Stimulated activated naive CD8-positive, alpha-beta T cell treated with anti-CD3 and anti-CD28 coated beads, Interleukin-15, Interleukin-2, amounts not matched to agents 100 U/mL and 50 U/mL, for 24 hours (primary cell): Measurements from ENCODE around the gene EXT2.

Experiments
- ATAC-seq: fragments of 150-1000 bp; cut with Tn5 transposase; one replicate; pipeline ENCODE4 v1.10.0; 2021
- DNase-seq: peaks from one replicate; pipeline ENCODE4 v3.0.0; 2021

The EXT2 gene

DNA sequence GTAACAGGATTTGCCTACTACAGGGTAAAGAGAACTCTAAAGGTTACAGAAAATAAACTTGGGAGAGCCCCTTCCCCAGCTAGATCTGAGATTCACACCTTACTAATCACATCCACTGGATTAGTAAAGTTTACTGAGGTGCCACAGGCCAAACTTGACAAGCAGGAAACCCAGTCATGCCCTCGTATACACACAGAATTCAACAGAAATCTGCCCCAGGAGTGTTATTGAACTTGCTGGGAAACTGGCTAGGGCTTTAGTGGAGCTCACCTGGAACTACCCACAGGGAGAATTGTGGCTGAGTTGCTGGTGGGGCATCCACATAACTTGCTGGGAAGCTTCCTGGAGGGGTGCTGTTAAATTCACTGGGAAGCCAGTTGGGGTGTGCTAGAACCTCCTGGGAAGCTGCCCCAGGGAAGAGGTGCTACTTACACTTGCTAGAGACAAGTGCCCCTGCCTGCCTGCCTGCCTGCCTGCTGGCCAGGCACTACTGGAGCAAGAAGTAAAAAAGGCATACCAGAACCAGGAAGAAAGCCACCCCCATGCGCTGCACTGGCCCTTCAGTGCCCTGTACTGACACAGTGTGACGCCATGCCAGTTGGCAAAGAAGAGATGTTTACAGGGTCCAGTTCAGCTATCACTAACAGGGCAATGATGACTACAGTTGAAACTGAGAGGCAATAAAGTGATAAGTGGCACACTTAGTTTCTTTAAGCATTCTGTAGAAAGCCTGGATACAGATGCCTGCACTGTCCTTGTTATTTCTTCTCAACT, 108.0 kb downstream of the EXT2 start:
- no peak for ATAC-seq
- DNase-seq, result no peak

- ATAC-seq (no peak), DNase-seq (no peak)
Measured at GRCh38 chr11:44205352-44205751, 109.9 kb downstream of the EXT2 start.

GRCh38 chr11:44205836-44206235, 110.4 kb downstream of the EXT2 start:
- ATAC-seq, result no peak
- no peak for DNase-seq

- no peak for DNase-seq
- ATAC-seq, result no peak
Measured at GRCh38 chr11:44207292-44207691, 111.8 kb downstream of the EXT2 start.

DNA sequence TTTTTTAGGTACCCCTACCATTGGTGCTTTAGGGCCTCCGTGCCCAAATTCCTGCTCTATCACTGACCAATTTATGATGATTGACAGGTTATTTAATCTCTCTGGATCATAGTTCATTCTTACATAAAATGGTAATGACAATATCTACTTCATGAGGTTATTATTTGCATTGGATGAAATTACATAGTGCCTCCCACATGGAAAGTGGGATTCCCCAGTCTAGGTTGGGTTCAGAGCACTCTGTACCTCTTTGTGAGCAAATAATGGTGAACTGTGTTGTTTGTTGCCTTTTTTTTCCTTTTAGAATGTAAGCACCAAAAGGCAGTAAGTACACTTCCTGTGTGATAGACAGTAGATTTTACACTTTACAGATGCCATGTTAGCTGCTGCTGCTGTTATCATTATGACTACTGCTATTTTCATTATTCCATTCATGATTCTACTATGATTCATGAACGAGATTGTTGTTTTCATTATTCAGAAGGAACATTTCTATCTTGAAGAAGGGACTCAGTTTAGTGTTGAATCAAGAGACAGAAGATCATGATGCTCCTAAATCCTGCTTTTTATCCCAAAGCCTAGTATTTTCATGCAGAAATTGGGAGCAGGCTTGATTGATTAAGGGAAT, 113.6 kb downstream of the EXT2 start:
- ATAC-seq, result no peak
- no peak for DNase-seq

DNA sequence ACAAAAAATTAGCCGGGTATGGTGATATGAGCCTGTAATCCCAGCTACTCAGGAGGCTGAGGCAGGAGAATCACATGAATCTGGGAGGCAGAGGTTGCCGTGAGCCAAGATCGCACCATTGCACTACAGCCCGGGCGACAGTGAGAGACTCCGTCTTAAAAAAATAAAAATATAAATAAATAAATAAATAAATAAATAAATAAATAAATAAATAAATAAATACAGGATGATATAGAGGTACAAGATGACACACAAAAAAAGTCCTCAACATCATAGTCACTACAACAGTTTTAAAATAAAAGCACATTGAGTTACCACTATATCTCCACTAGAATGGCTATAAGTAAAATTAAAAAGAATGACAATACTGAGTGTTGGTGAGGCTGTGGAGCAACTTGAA, 116.7 kb downstream of the EXT2 start:
- DNase-seq (no peak), ATAC-seq (no peak)

GRCh38 chr11:44213148-44213547, 117.7 kb downstream of the EXT2 start:
- ATAC-seq, result no peak
- no peak for DNase-seq

- DNase-seq, result no peak
- no peak for ATAC-seq
Measured at GRCh38 chr11:44217432-44217831, 122.0 kb downstream of the EXT2 start.

- DNase-seq (no peak), ATAC-seq (no peak)
Measured at GRCh38 chr11:44219830-44220796, 124.6 kb downstream of the EXT2 start.

DNA sequence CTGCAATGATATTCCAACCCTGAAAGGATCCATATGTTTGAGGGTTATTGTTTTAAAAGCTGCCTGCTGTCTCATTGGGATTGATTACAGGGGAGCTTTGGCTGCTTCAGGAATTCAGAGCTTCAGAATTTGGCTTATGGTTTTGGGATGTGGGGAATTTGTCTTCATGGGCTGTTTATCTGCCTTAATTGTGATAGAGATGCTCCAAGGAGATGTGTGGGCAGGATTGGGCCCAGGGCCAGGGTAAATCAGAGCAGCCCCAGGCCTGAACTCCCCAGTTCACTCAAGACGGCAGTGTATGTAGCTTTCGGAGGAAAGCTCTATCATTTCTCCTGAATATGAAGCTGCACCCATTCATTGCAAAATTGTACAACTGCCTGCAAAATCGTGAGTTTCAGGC, 126.0 kb downstream of the EXT2 start:
- ATAC-seq, result no peak

DNA sequence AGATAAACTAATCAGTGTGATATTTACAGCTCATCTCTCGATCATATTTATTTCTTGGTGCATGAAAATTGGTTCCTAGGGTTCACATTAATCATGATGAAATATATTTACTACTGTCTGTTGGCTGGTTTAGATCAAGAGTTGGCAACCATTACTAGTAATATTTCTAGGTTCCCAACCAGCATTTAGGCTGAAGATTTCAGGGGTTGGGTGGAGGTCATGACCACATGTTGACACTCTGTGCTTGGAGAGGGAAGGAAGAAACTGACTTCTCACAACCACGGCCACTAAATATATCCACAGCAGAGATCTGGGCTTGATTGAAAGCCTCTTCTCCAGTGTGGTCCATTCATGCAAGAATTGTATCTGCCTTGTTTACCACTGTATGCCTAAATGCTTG, 126.5 kb downstream of the EXT2 start:
- ATAC-seq (no peak), DNase-seq (no peak)

More for the DNA sequence above, 126.0 kb downstream of the EXT2 start:
- no peak for DNase-seq

DNA sequence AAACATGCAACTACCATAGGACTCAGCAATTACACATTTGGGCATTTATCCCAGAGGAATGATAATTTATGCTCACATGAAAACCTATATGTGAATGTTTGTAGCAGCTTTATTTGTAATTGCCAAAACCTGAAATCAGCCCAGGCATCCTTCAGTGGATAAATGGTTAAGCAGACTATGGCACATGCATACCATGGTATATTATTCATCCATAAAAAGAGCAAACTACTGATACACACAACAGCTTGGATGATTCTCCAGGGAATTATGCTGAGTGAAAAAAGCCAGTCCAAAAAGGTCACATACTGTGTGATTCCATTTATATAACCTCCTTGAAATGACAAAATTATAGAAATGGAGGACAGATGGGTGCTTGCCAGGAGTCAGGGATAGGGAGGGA, 127.8 kb downstream of the EXT2 start:
- ATAC-seq (no peak), DNase-seq (no peak)

- DNase-seq (no peak), ATAC-seq (no peak)
Measured at GRCh38 chr11:44224867-44225501, 129.5 kb downstream of the EXT2 start.

DNA sequence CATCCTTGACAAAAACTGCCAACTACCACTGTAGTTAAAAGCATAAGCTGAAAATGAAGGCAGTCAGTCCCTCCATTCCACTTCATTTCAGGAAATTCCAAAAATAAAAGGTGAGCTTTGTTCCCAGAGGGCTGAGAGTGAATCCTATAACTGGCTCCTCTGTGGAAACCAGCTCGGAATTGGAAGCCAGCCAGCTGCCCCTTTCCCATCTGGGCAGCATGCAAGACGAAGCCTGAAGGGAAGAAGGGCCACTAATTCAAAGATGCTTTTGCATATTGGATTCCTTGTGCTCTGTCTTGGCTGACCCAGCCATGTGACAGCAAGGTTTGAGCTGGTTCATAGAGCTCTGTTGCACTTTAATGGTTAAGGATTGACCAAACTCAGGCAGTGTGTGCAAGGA, 131.0 kb downstream of the EXT2 start:
- DNase-seq (no peak), ATAC-seq (no peak)

DNA sequence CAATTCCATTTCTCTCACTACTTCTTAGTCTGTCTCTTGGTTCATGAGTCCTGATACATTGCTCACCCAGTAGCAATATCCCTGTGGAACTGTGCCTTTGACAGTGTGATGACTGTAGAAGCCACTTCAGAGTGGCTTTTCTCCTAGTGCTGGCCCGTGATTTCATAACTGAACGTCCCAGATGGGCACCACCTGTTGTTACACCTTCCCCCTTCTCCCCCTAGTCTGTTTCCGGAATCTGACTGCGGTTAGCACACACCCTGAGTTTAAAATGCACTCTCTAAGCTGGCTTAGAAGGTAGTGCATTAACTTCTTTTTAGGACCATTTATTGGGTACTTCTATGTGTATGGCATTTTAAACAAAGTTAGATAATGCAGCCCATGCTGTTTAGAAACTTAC, 131.5 kb downstream of the EXT2 start:
- ATAC-seq (no peak), DNase-seq (no peak)

DNA sequence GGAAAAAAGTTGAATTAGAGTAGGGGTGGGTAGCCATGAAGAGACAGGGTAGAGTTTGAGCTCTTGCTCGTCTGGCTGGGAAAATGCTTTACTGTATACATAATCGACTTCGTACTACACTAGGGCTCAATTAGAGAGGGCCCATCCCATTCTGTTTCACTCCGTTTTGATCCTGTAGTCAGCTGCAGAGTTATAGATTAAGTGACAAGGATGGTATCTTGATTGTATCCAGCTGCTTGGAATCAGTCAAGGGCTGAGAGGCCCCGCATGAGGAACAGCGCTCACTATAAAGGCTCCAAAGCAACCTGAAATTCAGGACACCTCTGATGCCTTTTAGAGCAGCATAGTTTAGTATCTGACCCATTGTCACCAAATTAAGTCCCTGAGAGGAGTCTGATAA, 132.9 kb downstream of the EXT2 start:
- ATAC-seq, result no peak
- DNase-seq, result no peak

GRCh38 chr11:44229098-44229497, 133.6 kb downstream of the EXT2 start:
- ATAC-seq, result no peak
- no peak for DNase-seq

DNA sequence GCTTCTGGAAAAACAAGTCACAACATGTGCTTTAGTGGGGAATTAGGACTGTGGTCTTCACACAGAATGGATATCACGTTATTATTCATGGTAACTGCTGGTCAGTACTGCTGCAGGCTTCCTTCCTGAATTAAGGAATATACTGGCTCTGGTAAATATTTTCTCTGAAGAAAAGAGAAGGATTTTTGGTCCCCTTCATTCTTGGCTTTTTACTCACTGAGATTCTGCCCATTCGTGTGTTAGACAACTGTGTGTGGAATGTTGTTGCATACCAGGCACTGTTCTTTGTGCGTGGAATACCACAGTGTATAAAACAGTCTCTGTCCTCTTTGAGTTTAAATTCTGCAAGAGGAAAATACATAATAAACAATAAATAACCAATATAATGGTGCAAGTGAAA, 134.1 kb downstream of the EXT2 start:
- no peak for ATAC-seq
- DNase-seq, result no peak

GRCh38 chr11:44235765-44236201, 140.3 kb downstream of the EXT2 start:
- ATAC-seq (no peak), DNase-seq (no peak)

- DNase-seq (no peak), ATAC-seq (no peak)
Measured at GRCh38 chr11:44236296-44236695, 140.8 kb downstream of the EXT2 start.

GRCh38 chr11:44237156-44237555, 141.7 kb downstream of the EXT2 start:
- DNase-seq (no peak), ATAC-seq (no peak)

- ATAC-seq, result no peak
- no peak for DNase-seq
Measured at GRCh38 chr11:44241851-44242250, 146.4 kb downstream of the EXT2 start.
